Skin epidermis (tissue), 12 donors: ENCODE data around the gene CA9.

ENCODE experiments used
- H3K27ac ChIP-seq, 21 experiments: fragments of 200-600 bp; sonication (generic) in 11 of 21; one replicate each; pipeline ENCODE4 v1.5.0; 2020; ENCODE audit warnings: mild to moderate bottlenecking in 3 of 21, inconsistent platforms in 2 of 21, moderate library complexity in 2 of 21
- H3K4me3 ChIP-seq, 7 experiments: fragments of 200-600 bp; sonication (generic) in 2 of 7; one replicate each; pipeline ENCODE4 v1.5.0; 2020; ENCODE audit warnings: inconsistent platforms in 2 of 7, mild to moderate bottlenecking in 2 of 7, moderate library complexity in 1 of 7

Gene CA9

GRCh38 chr9:35688558-35689541 lies 15.1 kb downstream of the CA9 start:
- H3K27ac ChIP-seq, result peak overlapping the region in 19 of 21 experiments; percentile 28 to 96 (median 87)
- H3K4me3 ChIP-seq, result peak overlapping the region; percentile 52 to 77 (median 60)

DNA sequence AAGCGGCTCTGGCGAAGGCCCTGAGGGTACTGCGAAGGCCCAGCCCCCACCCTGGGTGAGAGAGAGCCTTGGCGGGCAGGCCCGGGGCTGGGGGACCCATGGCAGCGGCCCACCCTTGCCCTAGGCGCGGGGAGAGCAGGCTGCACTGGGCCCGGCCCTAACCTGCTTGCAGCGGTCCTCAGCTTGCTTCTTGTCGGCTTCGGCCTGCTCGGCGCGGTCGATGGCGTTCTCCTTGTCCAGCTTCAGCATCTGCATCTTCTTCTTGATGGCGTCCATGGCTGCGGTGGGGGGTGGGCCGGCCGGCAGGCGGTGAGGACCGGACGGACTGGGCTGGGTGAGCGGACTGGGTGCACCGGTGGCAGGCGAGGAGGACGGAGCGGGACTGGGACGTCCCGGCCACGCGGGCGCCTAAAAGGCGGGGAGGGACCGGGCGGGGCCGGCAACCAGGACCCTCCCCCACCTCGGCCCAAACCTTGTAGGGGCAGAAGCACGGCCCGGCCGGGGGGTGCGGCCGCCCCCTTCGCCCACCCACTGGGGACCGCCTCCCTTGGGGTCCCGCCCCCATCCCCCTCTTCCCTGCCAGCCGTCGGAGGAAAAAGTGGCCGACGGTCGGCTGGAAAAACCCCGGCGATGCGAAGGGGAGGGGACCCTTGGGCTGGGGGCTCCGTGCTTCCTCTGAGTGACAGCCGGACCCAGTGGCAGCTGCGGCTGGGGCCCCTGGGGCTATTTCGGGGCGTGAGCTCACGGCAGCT lies 16.0 kb downstream of the CA9 start, which contains the start of gene TPM2:
TSS of gene TPM2 (minus strand) at position 384 of the 752 bp plus-strand sequence. CDS start at position 276, 108 bp downstream.
- H3K27ac ChIP-seq, result peak within 1 kb of the TSS in 20 of 21 experiments; percentile 68 to 96 (median 87)

DNA sequence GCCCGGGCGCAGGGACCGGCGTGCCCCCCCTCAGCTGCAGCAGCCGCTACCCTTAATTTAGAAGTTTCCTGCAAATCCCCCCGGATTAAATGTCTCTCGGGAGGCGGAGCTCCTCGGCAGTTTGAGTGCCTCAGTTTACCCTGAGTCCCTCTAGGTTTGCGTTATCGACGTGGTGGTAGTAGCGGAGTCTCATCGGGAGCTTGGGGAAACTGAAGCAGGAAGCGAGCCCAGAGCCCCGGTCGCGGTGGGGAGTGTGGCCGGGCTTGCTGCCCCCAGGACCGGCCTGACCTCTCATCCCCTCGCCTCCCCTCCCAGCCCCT lies 16.5 kb downstream of the CA9 start:
- Histone ChIP-seq H3K27ac (peak overlapping the region in 20 of 21 experiments; percentile 68 to 96 (median 87)), H3K4me3 (peak overlapping the region; percentile 52 to 77 (median 60))

More for the DNA sequence above, 16.0 kb downstream of the CA9 start, which contains the start of gene TPM2:
- H3K4me3 ChIP-seq, result peak within 1 kb of the TSS; percentile 52 to 77 (median 60)

DNA sequence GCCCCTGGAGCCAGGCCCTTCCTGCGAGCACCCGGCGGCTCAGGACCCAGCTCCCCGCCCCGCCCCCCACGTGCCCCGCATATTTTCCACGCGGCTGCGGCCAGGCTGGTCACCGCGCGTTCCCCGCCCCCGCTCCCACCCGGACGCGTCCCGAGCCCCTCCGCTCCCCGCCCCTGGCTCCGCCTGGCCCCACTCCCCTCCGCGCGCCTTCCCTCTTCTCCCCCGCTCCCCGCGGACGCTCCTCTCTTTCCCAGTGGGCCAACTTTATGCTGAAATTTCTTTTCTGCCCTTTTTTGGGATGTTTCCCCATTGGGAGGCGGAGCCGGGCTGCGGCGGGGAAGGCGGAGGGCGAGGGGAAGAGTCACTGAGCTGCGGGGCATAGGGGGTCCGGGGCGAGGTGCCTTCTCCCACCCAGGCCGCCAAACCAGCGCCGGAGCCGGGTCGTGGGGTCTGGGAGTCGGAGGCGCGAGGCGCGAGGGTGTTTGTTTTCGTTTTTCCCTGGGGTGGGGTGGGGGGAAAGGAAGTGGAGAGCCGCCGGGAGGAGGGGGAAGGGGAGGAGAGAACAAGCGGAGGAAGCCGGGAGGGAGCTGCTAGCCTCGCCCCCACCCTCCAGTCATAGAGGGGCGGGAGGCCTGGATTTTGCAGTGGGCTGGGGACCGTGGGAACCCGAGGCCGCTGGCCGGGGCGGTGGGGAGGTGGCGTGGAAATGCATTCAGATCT lies 17.0 kb downstream of the CA9 start:
- Histone ChIP-seq H3K27ac (peak overlapping the region in 20 of 21 experiments; percentile 68 to 96 (median 87)), H3K4me3 (peak overlapping the region; percentile 52 to 77 (median 60))

DNA sequence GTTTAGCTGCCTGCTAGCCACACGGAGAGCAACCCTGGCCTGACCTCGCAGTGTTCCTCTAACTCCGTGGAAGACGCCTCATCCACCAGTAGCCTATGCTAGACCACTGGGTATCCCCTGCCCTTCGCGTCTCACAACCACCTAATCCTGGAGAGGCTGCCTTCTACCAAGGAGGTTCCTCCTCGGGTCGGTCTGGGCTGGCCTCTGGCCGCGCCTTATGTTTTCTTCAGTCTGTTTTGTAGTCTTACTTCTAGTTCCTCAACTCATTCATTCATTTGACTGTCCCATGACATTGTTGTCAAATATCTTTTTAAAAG lies 17.6 kb downstream of the CA9 start:
- peak overlapping the region in 20 of 21 experiments; percentile 68 to 96 (median 87) for H3K27ac ChIP-seq

DNA sequence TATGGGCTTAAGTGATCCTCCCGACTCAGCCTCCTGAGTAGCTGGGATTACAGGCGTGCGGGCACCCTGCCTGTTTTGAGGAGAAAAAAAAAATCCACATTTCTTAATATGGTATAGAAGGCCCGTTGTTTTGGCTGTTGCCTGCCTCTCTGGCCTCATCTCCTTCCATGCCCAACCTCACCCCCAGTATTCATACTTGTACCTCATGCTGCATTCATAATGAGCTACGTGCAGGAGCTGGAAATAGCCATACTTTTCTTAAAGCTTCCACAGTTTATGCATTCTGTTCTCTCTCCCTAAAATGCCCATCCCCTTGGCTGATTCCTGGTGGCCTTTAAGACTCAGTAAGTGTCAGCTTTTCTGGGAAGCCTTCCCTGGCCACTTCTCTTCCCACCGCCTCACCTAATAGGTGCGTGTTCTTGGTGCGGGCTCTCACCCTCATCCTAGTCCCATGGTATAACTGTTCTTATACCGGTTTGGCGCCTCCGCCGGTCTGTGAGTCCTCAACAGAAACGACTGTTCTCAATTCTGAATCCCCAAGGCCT lies 18.1 kb downstream of the CA9 start:
- H3K4me3 ChIP-seq, result peak overlapping the region in 1 of 7 experiments; percentile 60
- H3K27ac ChIP-seq, result peak overlapping the region in 12 of 21 experiments; percentile 76 to 96 (median 88)

More for the DNA sequence above, 17.6 kb downstream of the CA9 start:
- H3K4me3 ChIP-seq, result peak overlapping the region; percentile 52 to 77 (median 60)

DNA sequence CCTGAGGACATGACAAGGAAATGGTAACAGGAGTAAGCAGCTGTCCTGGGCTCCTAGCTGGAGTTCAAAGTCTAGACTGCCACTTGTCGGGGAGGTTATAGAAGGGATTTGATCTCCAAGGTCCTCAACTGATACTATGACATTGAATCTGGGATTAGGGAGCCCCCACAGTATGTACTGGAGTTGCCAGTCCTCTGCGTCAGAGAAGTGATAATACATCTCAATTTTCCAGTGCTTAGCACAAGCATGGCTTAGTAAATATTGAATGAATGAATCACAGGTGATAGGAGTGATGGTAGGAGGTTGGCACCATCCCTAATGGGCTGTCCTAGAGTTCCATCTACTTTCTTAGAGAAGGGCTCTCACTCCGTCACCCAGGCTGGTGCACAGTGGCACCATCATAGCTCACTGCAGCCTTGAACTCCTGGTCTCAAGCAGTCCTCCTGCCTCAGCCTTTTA lies 22.2 kb downstream of the CA9 start:
- Histone ChIP-seq H3K27ac (no peak overlapping the region), H3K4me3 (no peak overlapping the region)

- no peak overlapping the region for H3K4me3 ChIP-seq
- H3K27ac ChIP-seq, result peak overlapping the region in 1 of 21 experiments; percentile 14
Observed at GRCh38 chr9:35696520-35697215, 22.9 kb downstream of the CA9 start.

DNA sequence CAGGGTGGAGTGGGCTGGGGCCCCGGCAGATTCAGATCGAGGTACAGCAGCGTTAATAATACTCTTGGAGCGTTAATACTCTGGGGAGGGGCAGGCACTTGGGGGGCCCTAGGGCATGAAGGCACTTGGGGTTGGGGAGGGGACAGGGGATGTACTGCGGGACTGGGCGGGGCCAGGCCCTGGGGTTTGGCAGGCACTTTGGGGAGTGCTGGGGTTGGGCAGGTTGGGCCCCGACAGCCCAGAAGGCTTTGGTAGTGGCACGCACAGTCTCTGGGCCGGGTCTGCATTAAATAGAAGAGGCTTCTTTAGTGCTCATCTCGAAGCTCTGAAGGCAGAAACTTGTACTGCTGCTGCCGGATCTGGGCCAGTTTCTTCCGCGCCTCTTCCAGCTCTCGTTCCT lies 23.8 kb downstream of the CA9 start:
- Histone ChIP-seq H3K27ac (no peak overlapping the region), H3K4me3 (no peak overlapping the region)

GRCh38 chr9:35698231-35698630 lies 24.5 kb downstream of the CA9 start:
- Histone ChIP-seq H3K27ac (no peak overlapping the region), H3K4me3 (no peak overlapping the region)

DNA sequence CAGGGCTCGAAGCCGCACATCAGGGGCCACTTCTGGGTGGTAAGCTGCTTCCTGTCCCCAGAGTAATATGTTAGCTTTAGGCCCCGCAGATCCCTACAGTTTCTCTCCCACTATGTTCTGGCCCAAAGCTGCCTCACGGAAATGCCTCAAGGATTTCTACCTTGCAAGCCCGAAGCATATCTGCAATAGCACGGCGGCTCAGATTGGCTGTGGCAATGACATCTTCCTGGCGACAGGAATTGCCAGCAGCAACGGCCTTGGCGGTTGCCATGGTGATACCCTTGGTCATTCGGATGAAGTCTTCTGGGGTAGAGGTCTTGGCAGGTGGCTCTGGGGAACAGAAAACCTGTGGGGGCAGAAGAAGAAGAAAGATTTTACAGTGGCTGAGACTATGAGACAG lies 26.3 kb downstream of the CA9 start:
- Histone ChIP-seq H3K27ac (no peak overlapping the region), H3K4me3 (no peak overlapping the region)

DNA sequence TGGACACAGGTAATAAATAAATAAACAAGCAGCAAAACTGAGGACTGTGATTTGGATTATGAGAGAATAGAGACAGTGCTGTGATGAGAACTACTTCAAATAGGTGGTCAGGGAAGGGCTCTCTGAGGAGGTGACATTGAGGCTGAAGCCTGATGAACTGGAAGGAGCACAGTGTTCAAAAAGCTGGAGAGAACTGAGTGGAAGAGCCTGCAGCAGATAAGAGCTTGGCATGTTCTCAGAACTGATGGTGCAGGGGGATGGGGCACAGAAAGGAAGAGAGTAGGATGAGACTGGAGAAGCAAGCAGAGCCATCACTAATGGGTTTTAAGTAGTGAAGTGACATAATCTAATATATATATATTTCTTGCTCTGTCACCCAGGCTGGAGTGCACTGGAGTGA lies 27.2 kb downstream of the CA9 start:
- H3K27ac ChIP-seq, result no peak overlapping the region
- H3K4me3 ChIP-seq, result no peak overlapping the region

DNA sequence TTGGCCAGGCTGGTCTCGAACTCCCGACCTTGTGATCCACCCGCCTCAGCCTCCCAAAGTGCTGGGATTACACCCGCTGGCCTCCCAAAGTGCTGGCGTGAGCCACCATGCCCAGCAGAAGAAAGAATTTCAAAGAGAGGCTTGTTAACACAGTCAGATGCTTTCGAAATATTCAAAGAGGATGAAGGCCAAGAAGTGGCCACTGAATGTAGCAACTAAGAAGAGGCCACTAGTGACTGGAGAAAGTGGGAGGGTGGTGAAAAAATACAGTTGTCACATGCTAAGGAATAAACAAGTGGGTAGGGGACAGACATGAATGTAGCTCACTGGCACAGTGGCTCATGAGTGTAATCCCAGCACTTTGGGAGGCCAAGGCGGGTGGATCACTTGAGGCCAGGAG lies 29.0 kb downstream of the CA9 start:
- Histone ChIP-seq H3K27ac (no peak overlapping the region), H3K4me3 (no peak overlapping the region)

GRCh38 chr9:35703906-35704672 lies 30.4 kb downstream of the CA9 start:
- Histone ChIP-seq H3K4me3 (no peak overlapping the region), H3K27ac (no peak overlapping the region)

- Histone ChIP-seq H3K4me3 (no peak overlapping the region), H3K27ac (peak overlapping the region in 1 of 21 experiments; percentile 12)
Observed at GRCh38 chr9:35705372-35705771, 31.6 kb downstream of the CA9 start.

GRCh38 chr9:35705836-35706430 lies 32.2 kb downstream of the CA9 start:
- peak overlapping the region in 1 of 21 experiments; percentile 12 for H3K27ac ChIP-seq
- H3K4me3 ChIP-seq, result no peak overlapping the region

DNA sequence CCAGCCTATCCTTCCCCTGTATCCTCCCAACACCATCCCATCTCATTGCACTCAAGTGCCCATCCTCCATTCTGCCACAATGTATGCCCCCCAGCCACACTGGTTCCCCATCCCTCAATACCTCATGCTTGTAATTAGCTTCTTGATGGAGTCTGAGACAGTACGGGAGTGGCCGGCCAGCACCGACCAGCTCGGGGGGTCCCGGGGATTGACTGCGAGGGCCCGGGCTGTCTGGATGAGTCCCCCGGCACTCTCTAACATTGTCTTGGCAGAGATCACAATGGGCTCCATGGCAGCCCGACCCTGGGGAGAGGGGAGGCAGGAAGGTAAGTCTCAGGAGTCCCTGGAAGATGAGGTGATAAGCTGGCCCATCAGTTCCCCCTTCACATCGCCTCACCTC lies 33.2 kb downstream of the CA9 start:
- no peak overlapping the region for H3K27ac ChIP-seq
- no peak overlapping the region for H3K4me3 ChIP-seq

GRCh38 chr9:35708146-35708545 lies 34.4 kb downstream of the CA9 start:
- Histone ChIP-seq H3K27ac (no peak overlapping the region), H3K4me3 (no peak overlapping the region)
